ENCODE results near the gene STAB2.

DNA sequence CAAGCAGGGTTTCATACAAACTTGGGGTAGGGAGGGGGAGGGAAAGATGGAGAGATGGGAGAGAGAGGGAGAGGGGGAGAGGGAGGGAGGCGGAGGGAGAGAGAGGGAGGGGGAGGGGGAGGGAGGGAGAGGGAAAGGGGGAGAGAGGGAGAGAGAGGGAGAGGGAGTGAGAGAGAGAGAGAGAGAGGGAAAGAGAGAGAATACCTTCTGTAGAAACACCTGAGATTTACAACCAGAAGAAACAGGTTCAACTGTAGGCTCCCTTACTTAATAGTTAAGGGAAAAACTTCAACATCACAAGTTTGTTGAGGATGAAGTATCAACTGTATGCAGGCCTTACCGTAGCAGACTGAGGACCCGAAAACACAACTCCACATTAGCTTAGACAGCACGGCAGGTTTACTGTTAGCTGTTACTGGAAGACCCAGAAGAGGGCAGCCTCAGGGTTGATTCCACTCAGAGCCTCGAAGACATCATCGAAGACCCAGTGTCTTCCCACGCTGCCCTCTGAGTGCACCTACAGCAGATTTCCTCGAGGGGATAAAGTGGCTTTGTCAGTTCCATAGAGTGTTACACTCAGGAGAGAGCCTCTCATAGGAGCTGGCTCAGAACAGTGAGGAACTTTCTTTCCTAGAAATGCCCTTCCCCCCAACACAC is 181.5 kb downstream of the STAB2 start:
- TF ChIP-seq, protein P1, sequence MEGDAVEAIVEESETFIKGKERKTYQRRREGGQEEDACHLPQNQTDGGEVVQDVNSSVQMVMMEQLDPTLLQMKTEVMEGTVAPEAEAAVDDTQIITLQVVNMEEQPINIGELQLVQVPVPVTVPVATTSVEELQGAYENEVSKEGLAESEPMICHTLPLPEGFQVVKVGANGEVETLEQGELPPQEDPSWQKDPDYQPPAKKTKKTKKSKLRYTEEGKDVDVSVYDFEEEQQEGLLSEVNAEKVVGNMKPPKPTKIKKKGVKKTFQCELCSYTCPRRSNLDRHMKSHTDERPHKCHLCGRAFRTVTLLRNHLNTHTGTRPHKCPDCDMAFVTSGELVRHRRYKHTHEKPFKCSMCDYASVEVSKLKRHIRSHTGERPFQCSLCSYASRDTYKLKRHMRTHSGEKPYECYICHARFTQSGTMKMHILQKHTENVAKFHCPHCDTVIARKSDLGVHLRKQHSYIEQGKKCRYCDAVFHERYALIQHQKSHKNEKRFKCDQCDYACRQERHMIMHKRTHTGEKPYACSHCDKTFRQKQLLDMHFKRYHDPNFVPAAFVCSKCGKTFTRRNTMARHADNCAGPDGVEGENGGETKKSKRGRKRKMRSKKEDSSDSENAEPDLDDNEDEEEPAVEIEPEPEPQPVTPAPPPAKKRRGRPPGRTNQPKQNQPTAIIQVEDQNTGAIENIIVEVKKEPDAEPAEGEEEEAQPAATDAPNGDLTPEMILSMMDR (IDR thresholded peaks at IDR 0.05; ENCODE audit: control extremely low read depth in 1 of 3, insufficient read depth in 1 of 3, low read depth in 1 of 3, low read length in 3 of 3): no peak; a peak in 1 of 4 replicates
- no peak for TF ChIP-seq EP300 (IDR thresholded peaks at IDR 0.05; ENCODE audit: borderline replicate concordance in 1 of 2, low read depth in 2 of 2, low read length in 2 of 2)
